Calu3 (cell line): ENCODE measurements around the gene TCF4. TPM values are rescaled to one million over a fixed set of nuclear protein-coding genes. Genes with fewer than 3 reads are reported as not detected.

Source experiments
- BruUV-seq: library from RNA; stranded (reverse); fragments of 400-500 nt; replicated peaks from 2 replicates; lab custom pipeline; 2021; lab: Mats Ljungman, UMichigan
- CTCF ChIA-PET: fragments of 300-600 bp; sonication (Branson Sonifier 250); formaldehyde crosslinking; loops from one replicate; lab custom pipeline; 2022; ENCODE audit warnings: antibody characterized with exemption; lab: Charles Lee
- DNase-seq: peaks from one replicate; pipeline ENCODE4 v3.0.0; 2022
- H3K27ac Mint-ChIP-seq: one replicate; pipeline ENCODE4 v1.8.0; 2022; ENCODE audit warnings: mixed read lengths; ENCODE audit not compliant: unreplicated experiment
- H3K27me3 Mint-ChIP-seq: one replicate; pipeline ENCODE4 v1.8.0; 2022; ENCODE audit warnings: mixed read lengths; ENCODE audit not compliant: unreplicated experiment
- H3K36me3 Mint-ChIP-seq: one replicate; pipeline ENCODE4 v1.8.0; 2022; ENCODE audit warnings: mild to moderate bottlenecking, moderate library complexity, mixed read lengths; ENCODE audit not compliant: insufficient read depth, unreplicated experiment
- H3K4me1 Mint-ChIP-seq: one replicate; pipeline ENCODE4 v1.8.0; 2022; ENCODE audit warnings: mild to moderate bottlenecking, low read depth, mixed read lengths; ENCODE audit not compliant: unreplicated experiment
- H3K4me3 Mint-ChIP-seq: one replicate; pipeline ENCODE4 v1.8.0; 2022; ENCODE audit warnings: mild to moderate bottlenecking, low read depth, moderate library complexity, mixed read lengths; ENCODE audit not compliant: unreplicated experiment
- H3K9me3 Mint-ChIP-seq: one replicate; pipeline ENCODE4 v1.8.0; 2022; ENCODE audit warnings: low read depth, mixed read lengths; ENCODE audit not compliant: unreplicated experiment
- intact Hi-C: fragments of 100-400 bp; cut with micrococcal nuclease; formaldehyde crosslinking; loops from one replicate; pipeline ENCODE4 v1.10.0; 2022; ENCODE audit not compliant: unreplicated experiment
- total RNA-seq: library from RNA; stranded (reverse); gene quantifications from 2 replicates; pipeline ENCODE4 v1.2.3, GENCODE V29; 2022
- TF ChIP-seq, protein P1 (sequence below): fragments of 200-600 bp; IDR thresholded peaks from one replicate; pipeline ENCODE4 v1.8.0; 2022; ENCODE audit warnings: antibody characterized with exemption; ENCODE audit not compliant: unreplicated experiment

Gene TCF4
- total RNA-seq, 1 experiment from 2014 or later, result 0.21 TPM

DNA sequence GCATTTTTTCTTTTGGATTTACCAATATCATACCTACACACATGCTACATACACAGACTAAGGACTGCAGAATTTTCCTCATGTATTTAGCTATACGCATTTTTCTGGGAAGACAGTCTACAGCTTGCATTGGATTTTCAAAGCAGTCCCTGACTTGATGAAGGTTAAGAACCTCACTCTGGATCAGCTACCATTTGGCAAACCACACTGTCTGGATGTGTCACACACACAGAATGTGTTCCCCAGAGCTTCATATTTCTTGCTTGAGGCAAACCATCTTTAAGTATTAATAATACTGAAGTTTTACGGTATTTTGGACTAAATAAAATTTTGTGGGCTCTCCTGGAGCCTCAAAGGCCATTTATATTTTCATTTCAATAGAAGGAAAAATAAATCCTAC lies 102.3 kb downstream of the TCF4 start:
- BruUV-seq, result no TSS peak
- TF ChIP-seq, protein P1, sequence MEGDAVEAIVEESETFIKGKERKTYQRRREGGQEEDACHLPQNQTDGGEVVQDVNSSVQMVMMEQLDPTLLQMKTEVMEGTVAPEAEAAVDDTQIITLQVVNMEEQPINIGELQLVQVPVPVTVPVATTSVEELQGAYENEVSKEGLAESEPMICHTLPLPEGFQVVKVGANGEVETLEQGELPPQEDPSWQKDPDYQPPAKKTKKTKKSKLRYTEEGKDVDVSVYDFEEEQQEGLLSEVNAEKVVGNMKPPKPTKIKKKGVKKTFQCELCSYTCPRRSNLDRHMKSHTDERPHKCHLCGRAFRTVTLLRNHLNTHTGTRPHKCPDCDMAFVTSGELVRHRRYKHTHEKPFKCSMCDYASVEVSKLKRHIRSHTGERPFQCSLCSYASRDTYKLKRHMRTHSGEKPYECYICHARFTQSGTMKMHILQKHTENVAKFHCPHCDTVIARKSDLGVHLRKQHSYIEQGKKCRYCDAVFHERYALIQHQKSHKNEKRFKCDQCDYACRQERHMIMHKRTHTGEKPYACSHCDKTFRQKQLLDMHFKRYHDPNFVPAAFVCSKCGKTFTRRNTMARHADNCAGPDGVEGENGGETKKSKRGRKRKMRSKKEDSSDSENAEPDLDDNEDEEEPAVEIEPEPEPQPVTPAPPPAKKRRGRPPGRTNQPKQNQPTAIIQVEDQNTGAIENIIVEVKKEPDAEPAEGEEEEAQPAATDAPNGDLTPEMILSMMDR, result no peak
- H3K27ac Mint-ChIP-seq, result no peak overlapping the region
- no peak overlapping the region for H3K4me3 Mint-ChIP-seq
- H3K36me3 Mint-ChIP-seq, result no peaks in the 10 kb centered on the region
- intact Hi-C loops, result no loop called here
- H3K4me1 Mint-ChIP-seq, result no peaks in the 10 kb centered on the region
- no peaks in the 10 kb centered on the region for H3K9me3 Mint-ChIP-seq
- H3K27me3 Mint-ChIP-seq, result no peaks in the 10 kb centered on the region
- CTCF ChIA-PET, result no interaction called here
- no peak for DNase-seq

DNA sequence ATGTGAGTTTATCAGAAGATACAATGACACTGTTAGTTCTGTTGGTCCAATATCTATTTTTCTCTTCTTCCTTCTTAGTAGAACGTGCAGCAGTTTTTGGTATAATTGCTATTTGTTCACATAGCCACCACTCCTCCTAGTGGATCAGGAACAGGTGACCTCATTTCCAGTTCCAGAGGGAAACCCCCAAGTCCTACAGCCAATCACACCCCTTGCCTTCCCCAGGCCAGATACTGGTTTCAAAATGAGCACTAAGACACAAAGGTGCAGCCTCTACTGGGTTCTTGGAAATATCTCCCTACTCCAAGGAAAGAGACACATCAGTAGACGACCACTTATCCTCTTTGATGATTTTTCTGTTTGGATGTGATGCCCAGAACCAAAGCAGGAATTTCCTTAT lies 103.2 kb downstream of the TCF4 start:
- TF ChIP-seq, protein P1, result no peak
- H3K9me3 Mint-ChIP-seq, result no peaks in the 10 kb centered on the region
- no peak overlapping the region for H3K27ac Mint-ChIP-seq
- no peak for DNase-seq
- intact Hi-C loops, result no loop called here
- H3K4me3 Mint-ChIP-seq, result no peak overlapping the region
- H3K27me3 Mint-ChIP-seq, result no peaks in the 10 kb centered on the region
- no peaks in the 10 kb centered on the region for H3K36me3 Mint-ChIP-seq
- no peaks in the 10 kb centered on the region for H3K4me1 Mint-ChIP-seq
- BruUV-seq, result no TSS peak
- CTCF ChIA-PET, result no interaction called here

DNA sequence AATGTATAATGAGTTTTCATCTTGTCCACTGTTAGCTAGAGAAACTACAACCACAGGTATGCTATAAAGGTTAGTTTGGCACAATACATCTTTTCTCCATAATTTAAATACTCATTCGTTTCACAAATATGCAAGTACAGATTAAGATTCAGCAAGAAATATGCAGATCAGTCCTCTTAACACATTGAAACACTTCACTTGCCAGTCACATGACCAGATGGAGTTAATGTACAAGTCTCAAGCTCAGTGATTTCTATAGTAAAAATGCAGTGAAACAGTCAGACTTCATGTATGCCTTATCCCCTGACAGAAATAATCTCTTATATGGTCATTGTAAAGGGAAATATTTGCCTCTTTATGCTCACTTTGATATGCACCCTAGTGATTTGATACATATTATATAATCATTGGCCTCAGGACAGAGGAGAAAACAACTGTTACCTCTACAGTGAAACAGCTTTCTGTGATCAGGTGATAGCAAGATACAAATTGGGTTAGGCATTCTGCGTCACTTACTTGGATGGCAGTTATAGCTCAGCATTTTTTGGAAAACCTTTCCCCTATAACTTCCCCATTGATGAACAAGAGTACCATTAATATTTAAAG lies 104.6 kb downstream of the TCF4 start:
- H3K27ac Mint-ChIP-seq, result no peak overlapping the region
- H3K27me3 Mint-ChIP-seq, result no peaks in the 10 kb centered on the region
- DNase-seq, result no peak
- no peaks in the 10 kb centered on the region for H3K9me3 Mint-ChIP-seq
- H3K36me3 Mint-ChIP-seq, result no peaks in the 10 kb centered on the region
- no peaks in the 10 kb centered on the region for H3K4me1 Mint-ChIP-seq
- no TSS peak for BruUV-seq
- TF ChIP-seq, protein P1, result no peak
- no peak overlapping the region for H3K4me3 Mint-ChIP-seq
- CTCF ChIA-PET, result interaction anchor here (0.8 kb wide), 1 partner anchor 111 kb away, joined by 3 read pairs; no protein-coding TSS in a partner anchor
- intact Hi-C loops, result no loop called here

DNA sequence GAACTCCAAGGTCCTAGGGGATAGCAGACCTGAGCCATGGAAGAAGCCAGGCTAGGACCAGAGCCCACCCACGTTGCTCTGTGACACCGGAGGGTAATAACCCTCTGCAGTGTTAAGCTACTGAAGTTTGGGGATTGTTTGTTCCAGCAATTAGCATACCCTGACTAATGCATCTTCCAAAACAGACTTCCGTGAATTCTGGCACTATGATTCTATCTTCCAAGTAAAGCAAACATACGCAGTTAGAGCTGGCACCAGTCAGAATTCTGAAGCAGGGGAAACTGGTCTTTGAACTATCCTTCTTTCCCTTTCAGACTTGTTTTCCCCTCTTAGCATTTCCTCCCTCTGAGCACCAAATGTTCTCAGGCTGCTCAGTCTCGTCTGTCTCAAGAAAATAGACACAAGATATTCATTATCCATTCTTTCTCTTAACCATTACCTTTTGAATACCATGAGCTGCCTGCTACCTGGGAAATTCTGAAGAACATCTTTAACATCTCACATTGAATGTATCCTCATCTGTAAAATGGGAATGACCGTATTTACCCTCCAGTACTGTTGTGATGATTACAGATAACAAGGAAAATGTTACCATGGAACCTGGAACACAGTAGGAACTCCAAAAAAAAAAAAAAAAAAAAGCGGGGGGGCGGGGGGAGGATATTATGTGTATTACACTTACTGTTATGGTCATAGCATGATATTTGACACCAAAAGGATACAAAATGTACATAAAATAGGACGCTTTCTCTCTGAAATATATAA lies 108.2 kb downstream of the TCF4 start:
- Mint-ChIP-seq H3K27me3 (no peaks in the 10 kb centered on the region), H3K4me1 (no peaks in the 10 kb centered on the region), H3K9me3 (no peaks in the 10 kb centered on the region), H3K27ac (no peak overlapping the region), H3K36me3 (no peaks in the 10 kb centered on the region), H3K4me3 (no peak overlapping the region)
- no peak for DNase-seq
- intact Hi-C loops, result no loop called here
- CTCF ChIA-PET, result interaction anchor here (0.9 kb wide), 1 partner anchor 15 kb away, joined by 4 read pairs; no protein-coding TSS in a partner anchor
- TF ChIP-seq, protein P1, result no peak
- no TSS peak for BruUV-seq
